Dedifferentiated amniotic fluid mesenchymal stem cell (primary cell): Measurements from ENCODE around the gene NEURL2.

Experiments
- DNase-seq: peaks from one replicate; pipeline ENCODE4 v3.0.0-alpha.2; 2016; ENCODE audit errors: extremely low spot score

The NEURL2 gene

DNA sequence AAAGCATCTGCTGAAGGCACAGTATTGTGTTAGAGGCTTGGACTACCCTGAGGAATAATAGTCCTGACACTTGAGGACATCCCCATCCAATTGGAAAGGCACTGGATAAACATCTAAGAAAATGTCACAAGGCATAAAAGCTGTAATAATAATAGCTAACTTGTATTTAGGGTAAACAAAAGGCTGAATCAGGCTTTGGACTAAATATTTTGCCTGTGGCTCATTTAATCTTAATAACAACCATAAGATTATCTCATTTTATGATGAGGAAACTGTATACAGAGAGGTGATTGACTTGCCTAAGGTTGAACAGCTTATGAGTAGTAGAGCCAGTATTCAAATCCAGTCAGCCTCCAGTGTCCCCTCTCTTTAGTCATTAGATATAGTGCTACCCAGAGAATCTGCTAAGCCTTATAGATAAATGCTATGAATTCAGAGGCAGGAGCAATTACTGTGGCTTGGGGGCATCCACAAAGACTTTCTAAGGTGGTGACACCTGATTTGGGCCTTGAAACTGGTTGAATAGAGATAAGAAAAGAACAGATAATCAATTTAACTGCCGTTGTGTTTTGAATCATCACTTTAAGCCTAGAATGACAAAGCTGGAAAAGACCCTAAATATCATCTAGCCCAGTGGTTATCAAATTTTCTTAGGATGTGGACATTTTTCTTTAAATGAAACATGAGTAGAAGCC lies 17.5 kb downstream of the NEURL2 start:
- no peak for DNase-seq

- no peak for DNase-seq
Observed at GRCh38 chr20:45872626-45873025, 18.4 kb downstream of the NEURL2 start.

GRCh38 chr20:45867819-45868176 lies 23.2 kb downstream of the NEURL2 start:
- DNase-seq = no peak

- DNase-seq = no peak
Observed at GRCh38 chr20:45867136-45867818, 23.7 kb downstream of the NEURL2 start.

DNA sequence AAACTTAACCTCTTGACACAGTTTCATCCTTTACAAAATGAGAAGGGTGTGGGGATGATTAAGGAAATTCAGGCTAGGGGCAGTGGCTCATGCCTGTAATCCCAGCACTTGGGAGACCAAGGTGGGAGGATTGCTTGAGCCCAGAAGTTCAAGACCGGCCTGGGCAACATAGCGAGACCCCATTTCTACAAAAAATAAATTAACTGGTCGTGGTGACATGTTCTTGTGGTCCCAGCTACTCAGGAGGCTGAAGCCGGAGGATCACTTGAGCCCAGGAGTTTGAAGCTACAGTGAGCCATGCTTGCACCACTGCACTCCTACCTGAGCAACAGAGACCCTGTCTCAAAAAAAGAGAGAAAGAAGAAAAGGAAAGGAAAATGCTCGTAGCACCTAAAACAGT lies 24.6 kb downstream of the NEURL2 start:
- DNase-seq = no peak

GRCh38 chr20:45863543-45864470 lies 27.2 kb downstream of the NEURL2 start:
- DNase-seq = no peak

DNA sequence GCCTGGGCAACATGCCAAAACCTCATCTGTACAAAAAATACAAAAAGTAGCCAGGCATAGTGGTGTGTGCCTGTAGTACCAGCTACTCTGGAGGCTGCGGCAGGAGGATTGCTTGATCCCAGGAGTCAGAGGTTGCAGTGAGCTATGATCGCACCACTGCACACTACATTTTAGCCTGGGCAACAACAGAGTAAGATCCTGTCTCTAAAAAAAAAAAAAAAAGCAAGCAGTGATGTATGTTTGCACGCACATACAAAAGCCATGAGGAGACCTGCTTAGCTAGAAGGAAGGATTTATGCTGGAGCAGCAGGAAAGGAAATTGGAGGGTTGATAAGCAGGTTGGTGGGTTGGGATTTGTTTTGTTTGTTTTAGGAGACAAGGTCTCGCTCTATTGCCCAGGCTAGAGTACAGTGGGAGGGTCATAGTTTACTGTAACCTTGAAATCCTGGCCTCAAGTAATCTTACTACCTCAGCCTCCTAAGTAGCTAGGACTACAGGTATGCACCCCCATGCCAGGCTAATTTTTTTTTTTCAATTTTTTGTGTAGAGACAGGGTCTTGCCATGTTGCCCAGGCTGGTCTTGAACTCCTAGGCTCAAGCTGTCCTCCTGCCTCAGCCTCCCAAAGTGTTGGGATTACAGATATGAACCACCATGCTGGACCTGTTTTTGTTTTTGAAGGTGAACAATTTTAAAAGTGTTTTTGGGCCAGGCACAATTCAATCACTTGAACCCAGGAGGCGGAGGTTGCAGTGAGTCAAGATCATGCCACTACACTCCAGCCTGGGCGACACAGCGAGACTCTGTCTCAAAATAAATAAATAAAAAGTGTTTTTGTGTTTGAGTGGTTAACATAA lies 29.6 kb downstream of the NEURL2 start:
- DNase-seq = no peak

GRCh38 chr20:45860560-45861220 lies 30.3 kb downstream of the NEURL2 start:
- no peak for DNase-seq

DNA sequence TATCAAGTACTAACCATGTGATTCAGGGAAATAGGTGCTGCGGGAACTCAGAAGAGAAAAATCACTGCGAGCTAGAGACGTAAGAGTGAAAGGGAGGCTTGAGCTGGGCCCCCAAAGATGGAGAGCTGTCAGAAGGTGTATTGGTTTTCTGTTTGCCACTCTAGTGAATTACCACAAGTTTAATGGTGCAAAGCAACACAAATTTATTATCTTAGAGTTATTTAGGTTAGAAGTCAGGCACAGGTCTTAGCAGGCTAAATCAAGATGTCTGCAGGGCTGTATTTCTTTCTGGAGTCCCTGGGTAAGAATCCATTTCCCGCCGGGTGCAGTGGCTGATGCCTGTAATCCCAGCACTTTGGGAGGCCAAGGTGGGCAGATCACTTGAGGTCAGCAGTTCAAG lies 31.1 kb downstream of the NEURL2 start:
- no peak for DNase-seq

DNA sequence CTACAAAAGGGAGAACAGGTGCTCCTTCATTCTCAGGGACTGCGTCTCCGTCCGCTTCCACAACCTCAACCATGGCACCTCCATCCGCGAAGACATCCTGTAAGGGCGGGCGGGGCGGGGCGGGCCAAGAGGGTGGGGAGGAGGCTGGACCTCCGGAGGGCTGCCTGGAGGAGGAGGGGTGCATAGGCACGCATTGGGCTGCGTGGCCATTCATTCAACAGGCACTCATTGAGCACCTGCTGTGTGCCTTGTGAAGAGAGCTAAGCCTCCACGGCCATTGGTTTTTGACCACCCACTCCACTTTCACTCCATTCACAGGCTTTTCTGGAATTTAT lies 33.2 kb downstream of the NEURL2 start:
- no peak for DNase-seq

DNA sequence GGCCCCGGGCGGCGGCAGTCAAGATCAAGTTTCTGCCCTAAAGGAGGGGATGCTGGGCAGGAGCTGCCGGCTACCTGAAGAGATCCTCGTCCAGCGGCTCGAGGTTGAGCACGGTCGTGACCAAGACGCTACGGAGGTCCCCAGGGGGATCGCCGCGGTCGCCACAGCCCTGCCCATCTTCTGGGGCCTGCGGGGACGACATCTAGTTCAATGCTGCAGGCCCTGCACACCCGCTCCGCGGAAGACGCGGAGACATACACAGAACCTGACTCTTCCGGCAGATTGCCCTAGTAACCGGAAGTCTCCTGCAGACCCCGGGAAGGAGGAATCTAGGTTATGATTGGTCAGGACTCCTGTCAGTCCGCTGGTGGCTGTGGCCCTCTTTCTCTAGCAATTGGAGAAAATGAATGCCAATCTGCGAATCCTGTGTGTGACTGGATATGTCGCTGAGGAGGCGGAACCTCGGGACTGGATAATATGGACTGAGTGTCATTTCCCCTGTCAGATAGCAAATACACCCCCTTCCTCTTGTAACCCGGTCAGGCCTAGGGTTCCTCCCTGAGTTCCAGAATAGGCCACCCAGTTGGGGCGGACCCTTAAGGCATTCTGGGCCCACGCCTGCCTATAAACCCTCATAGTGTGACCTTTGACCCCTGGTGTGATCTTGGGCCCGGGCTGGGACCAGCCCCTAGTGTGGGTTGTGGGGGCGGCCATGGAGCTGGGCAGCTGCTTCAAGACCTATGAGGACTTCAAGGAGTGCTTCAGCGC lies 33.7 kb downstream of the NEURL2 start, which contains the start of the genes ACOT8 and ZSWIM3:
ACOT8 (minus strand) TSS at position 279 of the 768 bp plus-strand sequence; CDS start at position 202, 77 bp downstream.
ZSWIM3 (plus strand) TSS at position 501 of the 768 bp plus-strand sequence; CDS start at position 713, 212 bp downstream.
- DNase-seq = peak; percentile 100

GRCh38 chr20:45853484-45853883 lies 37.5 kb downstream of the NEURL2 start:
- no peak for DNase-seq

- DNase-seq = no peak
Observed at GRCh38 chr20:45852326-45852725, 38.7 kb downstream of the NEURL2 start.

DNA sequence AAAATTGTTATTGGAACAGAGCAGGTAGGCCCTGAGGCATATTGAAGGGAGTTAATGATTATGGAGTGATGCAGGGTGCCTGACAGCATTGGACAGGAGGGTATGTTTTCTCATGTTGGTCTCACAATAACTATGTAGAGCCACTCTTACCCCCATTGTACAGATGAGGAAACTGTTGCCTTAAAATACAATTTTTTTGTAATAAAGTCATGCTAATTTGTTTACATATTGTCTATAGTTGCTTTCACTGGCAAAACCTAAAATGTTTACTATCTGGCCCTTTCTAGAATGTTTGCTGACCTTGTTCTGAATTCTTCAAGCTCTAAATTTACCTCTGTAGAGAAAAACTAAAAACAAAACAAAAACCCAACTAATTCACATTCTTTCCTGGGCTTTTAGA lies 39.5 kb downstream of the NEURL2 start:
- no peak for DNase-seq

GRCh38 chr20:45850926-45851325 lies 40.1 kb downstream of the NEURL2 start:
- DNase-seq = no peak

GRCh38 chr20:45850238-45850637 lies 40.8 kb downstream of the NEURL2 start:
- DNase-seq = no peak

DNA sequence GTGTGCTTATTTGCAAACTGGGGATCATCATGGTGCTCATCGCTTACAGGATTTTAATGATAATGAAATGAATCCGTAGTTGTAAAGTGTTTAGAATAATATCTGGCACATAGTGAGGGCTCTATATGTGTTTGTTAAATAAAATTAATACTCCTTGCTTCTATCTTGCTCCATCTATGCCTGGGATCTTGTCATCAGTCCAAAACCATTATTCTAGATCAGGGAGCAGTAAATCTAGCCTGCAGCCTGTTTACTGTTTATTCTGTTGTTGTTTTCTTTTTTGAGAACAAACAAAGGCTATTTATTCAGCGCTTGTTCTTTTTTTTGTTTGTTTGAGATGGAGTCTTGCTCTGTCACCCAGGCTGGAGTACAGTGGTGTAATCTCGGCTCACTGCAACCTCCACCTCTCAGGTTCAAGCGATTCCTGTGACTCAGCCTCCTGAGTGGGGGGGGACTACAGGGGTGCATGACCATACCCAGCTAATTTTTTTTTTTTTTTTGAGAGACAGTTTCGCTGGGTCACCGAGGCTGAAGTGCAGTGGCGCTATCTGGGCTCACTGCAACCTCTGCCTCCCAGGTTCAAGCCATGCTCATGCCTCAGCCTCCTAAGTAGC lies 41.9 kb downstream of the NEURL2 start:
- no peak for DNase-seq

- no peak for DNase-seq
Observed at GRCh38 chr20:45848421-45848820, 42.6 kb downstream of the NEURL2 start.

- DNase-seq = no peak
Observed at GRCh38 chr20:45845452-45845851, 45.6 kb downstream of the NEURL2 start.

DNA sequence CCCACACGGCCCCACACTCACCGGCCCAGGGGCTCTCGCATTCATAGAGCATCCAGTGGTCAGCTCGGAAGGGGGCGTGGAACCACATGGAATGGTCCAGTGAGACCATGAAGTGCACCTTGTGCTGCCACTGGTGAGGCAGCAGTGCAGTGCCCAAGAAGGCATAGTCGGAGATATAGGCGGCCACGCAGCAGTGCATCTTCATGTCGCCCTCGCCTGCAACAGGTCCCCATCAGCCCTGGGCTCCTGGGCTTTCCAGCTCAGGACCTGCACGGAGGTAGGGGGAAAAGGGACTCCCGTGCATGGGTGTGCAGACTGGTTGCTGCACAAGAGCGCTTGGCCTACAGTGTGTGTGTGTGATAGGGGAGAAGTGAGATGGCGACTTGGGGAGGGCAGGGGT lies 47.5 kb downstream of the NEURL2 start:
- no peak for DNase-seq
